Natural killer cell treated with Interleukin-12 subunit alpha and Interleukin-12 subunit beta and Interleukin-15 and Interleukin-18, amount 100 ng/mL, for 72 hours (primary cell): ENCODE results near the gene SGK1. TPM values are rescaled to one million over a fixed set of nuclear protein-coding genes. Genes with fewer than 3 reads are reported as not detected.
"Not testable (repeated sequence)": the region's sequence is repeated elsewhere in the genome, so short reads cannot be mapped to it uniquely, and the experiment has no call there.

Experiments
- ATAC-seq, 2 donors: fragments of 150-1000 bp; cut with Tn5 transposase in 1 of 2; sonication (Bioruptor Pico), chemical (Tn5 transposase) in 1 of 2; 2 replicates each; pipeline ENCODE4 v1.10.0; 2021
- DNase-seq: peaks from one replicate; pipeline ENCODE4 v3.0.0; 2022; ENCODE audit warnings: low spot score
- H3K27ac Mint-ChIP-seq, 2 donors: 1 replicate in 1 of 2; 2 replicates in 1 of 2; pipeline ENCODE4 v1.8.0; 2022; ENCODE audit warnings: mixed read lengths in 2 of 2, mild to moderate bottlenecking in 1 of 2, moderate library complexity in 1 of 2
- H3K27me3 Mint-ChIP-seq, 2 donors: 1 replicate in 1 of 2; 2 replicates in 1 of 2; pipeline ENCODE4 v1.8.0; 2022; ENCODE audit warnings: mixed read lengths in 2 of 2
- H3K36me3 Mint-ChIP-seq: one replicate; pipeline ENCODE4 v1.8.0; 2022; ENCODE audit warnings: mixed read lengths
- H3K4me1 Mint-ChIP-seq, 2 donors: 1 replicate in 1 of 2; 2 replicates in 1 of 2; pipeline ENCODE4 v1.8.0; 2022; ENCODE audit warnings: low read depth in 2 of 2, mixed read lengths in 2 of 2, mild to moderate bottlenecking in 1 of 2
- H3K4me3 Mint-ChIP-seq: one replicate; pipeline ENCODE4 v1.8.0; 2022; ENCODE audit warnings: mixed read lengths
- H3K9me3 Mint-ChIP-seq: 2 replicates; pipeline ENCODE4 v1.8.0; 2022; ENCODE audit warnings: mixed read lengths
- total RNA-seq, 2 donors: library from RNA; stranded (reverse); gene quantifications; one replicate each; pipeline ENCODE4 v1.2.3, GENCODE V29; 2022

Gene SGK1
- total RNA-seq, 2 donors from 2014 or later, result 117 to 119 TPM

DNA sequence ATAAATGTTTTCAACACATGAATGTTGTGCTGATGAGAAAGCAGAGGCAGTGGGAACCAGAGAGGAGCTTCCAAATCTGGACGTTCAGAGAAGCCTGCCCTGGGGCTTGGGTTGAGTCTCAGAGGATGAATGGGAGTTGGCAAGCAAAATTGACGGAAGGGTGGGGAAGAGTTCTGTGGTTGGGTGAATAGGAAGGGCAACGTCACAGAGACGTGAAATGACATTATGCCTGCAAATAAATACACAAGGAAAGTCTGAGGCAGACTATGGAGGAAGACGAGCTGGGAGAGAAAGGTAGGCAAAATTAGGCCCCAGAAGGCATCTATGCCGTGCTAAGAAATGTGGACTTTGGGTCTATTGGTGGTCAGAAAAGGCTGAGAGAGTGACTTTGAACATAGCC, 25.2 kb upstream of the SGK1 start:
- no peak for ATAC-seq
- Mint-ChIP-seq H3K27ac (no peak overlapping the region), H3K36me3 (no peaks in the 10 kb centered on the region), H3K27me3 (peaks cover 0 to 7% of the 10 kb centered on the region in 2 donors), H3K9me3 (no peaks in the 10 kb centered on the region), H3K4me3 (no peak overlapping the region), H3K4me1 (no peaks in the 10 kb centered on the region)
- no peak for DNase-seq

DNA sequence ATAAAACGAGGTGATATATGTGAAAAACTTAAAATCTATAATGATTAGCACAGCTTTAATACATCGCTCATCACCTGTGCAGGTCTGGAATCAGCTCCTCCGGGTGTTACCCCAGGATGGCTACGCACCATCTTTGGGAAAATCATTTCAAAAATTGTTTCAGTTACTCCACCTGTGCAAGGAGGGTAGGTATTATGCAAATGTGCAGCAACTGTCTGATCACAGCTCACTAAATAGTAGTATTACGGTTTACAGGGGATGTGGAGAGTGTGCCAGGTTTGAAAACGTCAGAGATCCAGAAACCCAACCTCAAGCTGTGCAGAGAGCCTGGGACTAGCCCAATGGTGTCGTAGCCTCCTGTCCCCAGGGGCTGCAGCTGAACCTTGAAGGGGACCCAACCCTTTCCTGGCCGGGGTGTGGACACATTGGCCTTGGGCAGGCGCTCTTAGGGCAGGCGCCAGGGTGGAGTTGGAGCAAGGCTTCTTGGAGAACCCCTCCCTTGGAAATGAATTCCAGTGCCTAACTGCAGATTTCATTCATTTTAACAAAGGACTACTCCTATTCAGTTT, 24.2 kb upstream of the SGK1 start:
- H3K27me3 Mint-ChIP-seq, result peaks cover 0 to 7% of the 10 kb centered on the region in 2 donors
- H3K4me1 Mint-ChIP-seq, result no peaks in the 10 kb centered on the region
- no peaks in the 10 kb centered on the region for H3K36me3 Mint-ChIP-seq
- H3K27ac Mint-ChIP-seq, result no peak overlapping the region
- ATAC-seq (no peak), DNase-seq (no peak)
- no peak overlapping the region for H3K4me3 Mint-ChIP-seq
- no peaks in the 10 kb centered on the region for H3K9me3 Mint-ChIP-seq

- H3K4me3 Mint-ChIP-seq, result no peak overlapping the region
- H3K9me3 Mint-ChIP-seq, result no peaks in the 10 kb centered on the region
- DNase-seq, result no peak
- no peaks in the 10 kb centered on the region for H3K36me3 Mint-ChIP-seq
- H3K27me3 Mint-ChIP-seq, result peaks cover 0 to 7% of the 10 kb centered on the region in 2 donors
- no peaks in the 10 kb centered on the region for H3K4me1 Mint-ChIP-seq
- no peak overlapping the region for H3K27ac Mint-ChIP-seq
- ATAC-seq, result no peak
Measured at GRCh38 chr6:134340179-134340975, 22.5 kb upstream of the SGK1 start.

- Mint-ChIP-seq H3K4me1 (no peaks in the 10 kb centered on the region), H3K4me3 (no peak overlapping the region), H3K27me3 (peaks cover 0 to 7% of the 10 kb centered on the region in 2 donors), H3K36me3 (no peaks in the 10 kb centered on the region), H3K27ac (no peak overlapping the region), H3K9me3 (no peaks in the 10 kb centered on the region)
- ATAC-seq (no peak), DNase-seq (no peak)
Measured at GRCh38 chr6:134339216-134339615, 21.3 kb upstream of the SGK1 start.

- ATAC-seq (no peak), DNase-seq (no peak)
- Mint-ChIP-seq H3K36me3 (no peaks in the 10 kb centered on the region), H3K4me3 (no peak overlapping the region), H3K27ac (no peak overlapping the region), H3K27me3 (peaks cover 0 to 1% of the 10 kb centered on the region in 2 donors), H3K4me1 (no peaks in the 10 kb centered on the region), H3K9me3 (peaks cover 1% of the 10 kb centered on the region)
Measured at GRCh38 chr6:134331256-134331655, 13.3 kb upstream of the SGK1 start.

DNA sequence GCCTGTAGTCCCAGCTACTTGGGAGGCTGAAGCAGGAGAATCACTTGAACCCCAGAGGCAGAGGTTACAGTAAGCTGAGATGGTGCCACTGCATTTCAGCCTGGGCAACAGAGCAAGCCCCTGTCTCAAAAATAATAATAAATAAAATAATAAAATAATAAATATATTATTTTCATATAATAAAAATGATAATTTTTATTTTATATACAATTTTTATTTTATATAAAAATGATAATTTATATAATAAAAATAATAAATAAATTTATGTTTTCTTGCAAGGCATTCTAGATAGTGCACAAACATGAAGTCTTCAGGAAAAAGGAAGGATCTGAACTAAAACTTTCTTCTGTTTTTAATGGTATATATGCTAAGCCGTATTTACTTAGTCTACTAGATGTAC, 12.6 kb upstream of the SGK1 start:
- H3K27ac Mint-ChIP-seq, result no peak overlapping the region
- peaks cover 3% of the 10 kb centered on the region for H3K9me3 Mint-ChIP-seq
- H3K27me3 Mint-ChIP-seq, result peaks cover 0 to 2% of the 10 kb centered on the region in 2 donors
- H3K36me3 Mint-ChIP-seq, result no peaks in the 10 kb centered on the region
- DNase-seq (no peak), ATAC-seq (no peak)
- no peak overlapping the region for H3K4me3 Mint-ChIP-seq
- H3K4me1 Mint-ChIP-seq, result no peaks in the 10 kb centered on the region

DNA sequence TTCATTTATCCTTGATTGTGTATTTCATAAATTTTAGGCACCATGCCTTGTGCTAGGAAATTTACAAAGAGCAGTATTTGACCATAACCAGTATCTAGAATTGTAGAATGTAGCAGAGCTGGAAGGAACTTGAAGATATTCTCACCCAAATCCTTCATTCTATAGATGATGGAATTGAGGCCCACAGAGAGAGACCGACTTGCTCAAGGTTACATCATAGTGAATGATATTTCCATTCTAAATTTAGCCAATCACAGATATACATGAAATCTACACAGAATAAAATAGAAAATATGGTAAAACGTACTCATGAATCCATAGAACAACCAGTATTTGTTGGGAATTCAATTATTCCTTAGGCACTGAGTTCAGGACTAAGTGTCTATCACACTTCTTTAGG, 10.9 kb upstream of the SGK1 start:
- H3K36me3 Mint-ChIP-seq, result no peaks in the 10 kb centered on the region
- no peak overlapping the region for H3K27ac Mint-ChIP-seq
- H3K27me3 Mint-ChIP-seq, result peaks cover 0 to 3% of the 10 kb centered on the region in 2 donors
- peaks cover 3% of the 10 kb centered on the region for H3K9me3 Mint-ChIP-seq
- no peaks in the 10 kb centered on the region for H3K4me1 Mint-ChIP-seq
- DNase-seq (no peak), ATAC-seq (no peak)
- H3K4me3 Mint-ChIP-seq, result no peak overlapping the region

DNA sequence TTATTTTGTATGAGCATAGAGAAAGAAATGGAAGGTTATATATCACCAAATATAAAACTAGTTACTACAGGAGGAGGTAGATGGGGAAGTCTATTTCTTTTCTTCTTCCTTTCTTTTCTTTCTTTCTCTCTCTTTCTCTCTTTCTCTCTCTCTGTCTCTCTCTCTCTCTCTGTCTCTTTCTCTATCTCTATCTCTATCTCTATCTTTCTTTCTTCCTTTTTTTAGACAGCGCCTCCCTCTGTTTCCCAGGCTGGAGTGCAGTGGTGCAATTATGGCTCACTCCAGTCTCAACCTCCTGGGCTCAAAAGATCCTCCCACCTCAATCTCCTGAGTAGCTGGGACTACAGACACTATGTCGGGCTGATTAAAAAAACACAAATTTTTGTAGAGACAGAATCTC, 10.2 kb upstream of the SGK1 start:
- no peak for DNase-seq
- peaks cover 3% of the 10 kb centered on the region for H3K9me3 Mint-ChIP-seq
- H3K4me3 Mint-ChIP-seq, result no peak overlapping the region
- H3K27ac Mint-ChIP-seq, result no peak overlapping the region
- H3K27me3 Mint-ChIP-seq, result peaks cover 0 to 5% of the 10 kb centered on the region in 2 donors
- ATAC-seq, result no peak
- no peaks in the 10 kb centered on the region for H3K36me3 Mint-ChIP-seq
- no peaks in the 10 kb centered on the region for H3K4me1 Mint-ChIP-seq

DNA sequence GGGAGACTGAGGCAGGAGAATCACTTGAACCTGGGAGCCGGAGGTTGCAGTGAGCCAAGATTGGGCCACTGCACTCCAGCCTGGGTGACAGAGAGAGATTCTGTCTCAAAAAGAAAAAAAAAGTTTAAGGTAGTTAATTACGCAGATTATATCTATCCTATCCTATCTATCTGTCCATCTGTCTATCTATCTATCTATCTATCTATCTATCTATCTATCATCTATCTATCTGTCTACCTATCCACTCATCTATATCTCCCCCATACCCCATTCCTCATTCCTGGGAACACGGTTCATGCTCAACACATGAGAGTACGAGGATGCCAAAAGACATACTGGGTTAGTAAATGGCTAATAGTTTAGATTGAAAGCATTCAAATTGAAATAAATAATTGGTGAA, 8.3 kb upstream of the SGK1 start:
- DNase-seq, H3K9me3 Mint-ChIP-seq, H3K4me3 Mint-ChIP-seq, H3K27me3 Mint-ChIP-seq, H3K4me1 Mint-ChIP-seq, H3K36me3 Mint-ChIP-seq, ATAC-seq, H3K27ac Mint-ChIP-seq: not testable (repeated sequence)

DNA sequence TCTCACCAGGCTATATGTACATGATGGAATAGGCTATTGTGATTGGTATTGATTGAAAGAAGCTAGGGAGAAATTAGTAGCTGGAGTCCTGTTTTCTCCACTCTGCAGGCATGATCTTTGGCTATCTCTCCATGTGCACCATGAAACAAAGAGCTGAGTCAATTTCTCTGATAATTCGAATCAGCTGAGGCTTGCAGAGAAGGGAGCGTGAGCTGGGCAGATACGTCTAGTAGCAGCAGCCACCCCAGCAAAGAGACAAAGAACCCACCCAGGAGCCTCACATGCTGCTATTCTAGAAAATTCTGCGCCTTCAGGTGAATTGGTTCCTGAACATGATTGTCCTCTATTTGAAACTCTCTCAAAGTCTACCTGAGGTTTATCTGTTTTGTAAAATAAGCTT, 6.9 kb upstream of the SGK1 start:
- H3K27me3 Mint-ChIP-seq, result peaks cover 7 to 9% of the 10 kb centered on the region in 2 donors
- ATAC-seq (no peak), DNase-seq (no peak)
- H3K27ac Mint-ChIP-seq, result no peak overlapping the region
- no peaks in the 10 kb centered on the region for H3K4me1 Mint-ChIP-seq
- H3K36me3 Mint-ChIP-seq, result peaks cover 3% of the 10 kb centered on the region
- H3K9me3 Mint-ChIP-seq, result peaks cover 5% of the 10 kb centered on the region
- no peak overlapping the region for H3K4me3 Mint-ChIP-seq

DNA sequence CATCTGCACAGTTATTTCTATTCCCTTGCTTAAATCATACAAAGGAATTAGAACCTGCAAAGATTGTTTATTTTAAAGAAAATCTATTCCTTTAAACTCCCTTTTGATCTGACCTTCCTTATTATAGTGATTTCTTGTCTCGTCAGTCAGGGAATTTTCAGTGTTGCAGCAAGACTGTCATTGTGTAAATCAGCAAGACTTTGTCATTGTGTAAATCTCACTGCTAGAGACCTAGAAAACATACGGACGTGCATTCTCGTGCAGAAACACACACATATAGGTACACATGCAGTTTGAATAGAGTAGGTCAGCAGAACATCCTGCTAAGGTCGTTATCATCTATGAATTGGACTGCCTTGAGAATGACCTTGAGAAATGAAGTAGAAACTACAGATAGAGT, 6.2 kb upstream of the SGK1 start:
- peaks cover 5% of the 10 kb centered on the region for H3K36me3 Mint-ChIP-seq
- DNase-seq (no peak), ATAC-seq (no peak)
- H3K27me3 Mint-ChIP-seq, result peaks cover 12% of the 10 kb centered on the region in 2 donors
- H3K4me3 Mint-ChIP-seq, result no peak overlapping the region
- H3K4me1 Mint-ChIP-seq, result no peaks in the 10 kb centered on the region
- peaks cover 6% of the 10 kb centered on the region for H3K9me3 Mint-ChIP-seq
- no peak overlapping the region for H3K27ac Mint-ChIP-seq

DNA sequence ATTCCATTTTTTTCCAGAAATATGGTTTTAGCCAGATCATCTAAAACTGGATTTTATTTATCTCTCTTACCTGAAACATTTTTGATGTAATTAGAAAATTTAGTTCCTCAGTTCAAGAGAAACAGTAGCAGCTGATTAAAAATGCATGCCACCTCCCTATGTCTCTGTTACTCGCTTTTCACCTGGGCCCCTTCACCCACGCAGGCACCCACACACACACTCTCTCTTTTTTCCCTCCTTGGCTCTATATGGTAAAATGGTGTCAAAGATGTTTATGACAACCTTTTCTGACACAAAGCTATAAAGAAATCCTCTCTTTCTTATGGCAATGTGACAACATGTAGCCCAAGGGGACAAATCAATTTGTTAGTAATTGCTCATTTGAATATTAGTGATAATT, 5.8 kb upstream of the SGK1 start:
- Mint-ChIP-seq H3K4me3 (no peak overlapping the region), H3K27me3 (peaks cover 16% of the 10 kb centered on the region in 2 donors), H3K4me1 (no peaks in the 10 kb centered on the region), H3K27ac (no peak overlapping the region), H3K36me3 (peaks cover 5% of the 10 kb centered on the region), H3K9me3 (peaks cover 6% of the 10 kb centered on the region)
- ATAC-seq (no peak), DNase-seq (no peak)

GRCh38 chr6:134323294-134323693, 5.4 kb upstream of the SGK1 start:
- H3K4me1 Mint-ChIP-seq, result no peaks in the 10 kb centered on the region
- H3K27ac Mint-ChIP-seq, result no peak overlapping the region
- no peak for DNase-seq
- H3K36me3 Mint-ChIP-seq, result peaks cover 5% of the 10 kb centered on the region
- H3K9me3 Mint-ChIP-seq, result peaks cover 6% of the 10 kb centered on the region
- ATAC-seq, result no peak
- H3K27me3 Mint-ChIP-seq, result peaks cover 17 to 20% of the 10 kb centered on the region in 2 donors
- no peak overlapping the region for H3K4me3 Mint-ChIP-seq

- ATAC-seq (no peak), DNase-seq (no peak)
- no peak overlapping the region for H3K4me3 Mint-ChIP-seq
- H3K27ac Mint-ChIP-seq, result no peak overlapping the region
- peaks cover 8 to 11% of the 10 kb centered on the region in 2 donors for H3K4me1 Mint-ChIP-seq
- H3K36me3 Mint-ChIP-seq, result peaks cover 5% of the 10 kb centered on the region
- H3K9me3 Mint-ChIP-seq, result peaks cover 6% of the 10 kb centered on the region
- H3K27me3 Mint-ChIP-seq, result peaks cover 28 to 31% of the 10 kb centered on the region in 2 donors
Measured at GRCh38 chr6:134322216-134322615, 4.3 kb upstream of the SGK1 start.
